Measurements from ENCODE around the gene HSD3B7.

- TF ChIP-seq POLR2A (IDR thresholded peaks at IDR 0.05): no peak
- TF ChIP-seq, protein P1, sequence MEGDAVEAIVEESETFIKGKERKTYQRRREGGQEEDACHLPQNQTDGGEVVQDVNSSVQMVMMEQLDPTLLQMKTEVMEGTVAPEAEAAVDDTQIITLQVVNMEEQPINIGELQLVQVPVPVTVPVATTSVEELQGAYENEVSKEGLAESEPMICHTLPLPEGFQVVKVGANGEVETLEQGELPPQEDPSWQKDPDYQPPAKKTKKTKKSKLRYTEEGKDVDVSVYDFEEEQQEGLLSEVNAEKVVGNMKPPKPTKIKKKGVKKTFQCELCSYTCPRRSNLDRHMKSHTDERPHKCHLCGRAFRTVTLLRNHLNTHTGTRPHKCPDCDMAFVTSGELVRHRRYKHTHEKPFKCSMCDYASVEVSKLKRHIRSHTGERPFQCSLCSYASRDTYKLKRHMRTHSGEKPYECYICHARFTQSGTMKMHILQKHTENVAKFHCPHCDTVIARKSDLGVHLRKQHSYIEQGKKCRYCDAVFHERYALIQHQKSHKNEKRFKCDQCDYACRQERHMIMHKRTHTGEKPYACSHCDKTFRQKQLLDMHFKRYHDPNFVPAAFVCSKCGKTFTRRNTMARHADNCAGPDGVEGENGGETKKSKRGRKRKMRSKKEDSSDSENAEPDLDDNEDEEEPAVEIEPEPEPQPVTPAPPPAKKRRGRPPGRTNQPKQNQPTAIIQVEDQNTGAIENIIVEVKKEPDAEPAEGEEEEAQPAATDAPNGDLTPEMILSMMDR (IDR thresholded peaks at IDR 0.05): no peak
These were observed 20.5 kb downstream of the HSD3B7 start for GRCh38 chr16:31005350-31006085.

Data from prostate gland (tissue), 2 donors.